GM23338 (cell line): ENCODE data around the gene CBFA2T2.

ENCODE experiments used
- CREB1 ChIP-seq: fragments of 250-450 bp; sonication (Bioruptor Pico); IDR thresholded peaks from 2 replicates; pipeline ENCODE4 v1.5.0; 2020; ENCODE audit warnings: low read depth, mild to moderate bottlenecking, moderate library complexity
- EZH2 ChIP-seq: fragments of 200-600 bp; sonication (generic); IDR thresholded peaks from one replicate; pipeline ENCODE4 v1.8.0; 2017; ENCODE audit warnings: antibody characterized with exemption, mild to moderate bottlenecking, low read depth; ENCODE audit not compliant: unreplicated experiment
- EZH2phosphoT487 ChIP-seq: fragments of 200-600 bp; sonication (generic); IDR thresholded peaks from one replicate; pipeline ENCODE4 v1.8.1; 2018; ENCODE audit warnings: antibody characterized with exemption; ENCODE audit not compliant: unreplicated experiment
- JUNB ChIP-seq: IDR thresholded peaks from one replicate; pipeline ENCODE4 v1.6.1; 2016; ENCODE audit warnings: antibody characterized with exemption; ENCODE audit not compliant: unreplicated experiment
- NANOG ChIP-seq: IDR thresholded peaks from 2 replicates; pipeline ENCODE4 v1.6.1; 2016; ENCODE audit warnings: antibody characterized with exemption, borderline replicate concordance
- POLR2AphosphoS5 ChIP-seq: IDR thresholded peaks from 2 replicates; pipeline ENCODE4 v1.6.1; 2016; ENCODE audit warnings: antibody characterized with exemption, low read depth
- STAT1 ChIP-seq: IDR thresholded peaks from one replicate; pipeline ENCODE4 v1.6.1; 2016; ENCODE audit warnings: antibody characterized with exemption; ENCODE audit not compliant: unreplicated experiment
- TF ChIP-seq, protein P1 (sequence below), 2 experiments: fragments of 200-600 bp in 1 of 2; sonication (generic) in 1 of 2; conservative IDR thresholded peaks; 2 replicates each; pipeline versions ENCODE4 v1.5.1 to v1.6.1; 2016 to 2017; ENCODE audit warnings: antibody characterized with exemption in 2 of 2, low read depth in 2 of 2, mild to moderate bottlenecking in 2 of 2, moderate library complexity in 1 of 2
- TF ChIP-seq, protein P2 (sequence below): IDR thresholded peaks from one replicate; pipeline ENCODE4 v1.6.1; 2018; ENCODE audit warnings: antibody characterized with exemption; ENCODE audit not compliant: unreplicated experiment
- TF ChIP-seq, protein P3 (sequence below): IDR thresholded peaks from 2 replicates; pipeline ENCODE4 v1.6.1; 2016; ENCODE audit warnings: antibody characterized with exemption

DNA sequence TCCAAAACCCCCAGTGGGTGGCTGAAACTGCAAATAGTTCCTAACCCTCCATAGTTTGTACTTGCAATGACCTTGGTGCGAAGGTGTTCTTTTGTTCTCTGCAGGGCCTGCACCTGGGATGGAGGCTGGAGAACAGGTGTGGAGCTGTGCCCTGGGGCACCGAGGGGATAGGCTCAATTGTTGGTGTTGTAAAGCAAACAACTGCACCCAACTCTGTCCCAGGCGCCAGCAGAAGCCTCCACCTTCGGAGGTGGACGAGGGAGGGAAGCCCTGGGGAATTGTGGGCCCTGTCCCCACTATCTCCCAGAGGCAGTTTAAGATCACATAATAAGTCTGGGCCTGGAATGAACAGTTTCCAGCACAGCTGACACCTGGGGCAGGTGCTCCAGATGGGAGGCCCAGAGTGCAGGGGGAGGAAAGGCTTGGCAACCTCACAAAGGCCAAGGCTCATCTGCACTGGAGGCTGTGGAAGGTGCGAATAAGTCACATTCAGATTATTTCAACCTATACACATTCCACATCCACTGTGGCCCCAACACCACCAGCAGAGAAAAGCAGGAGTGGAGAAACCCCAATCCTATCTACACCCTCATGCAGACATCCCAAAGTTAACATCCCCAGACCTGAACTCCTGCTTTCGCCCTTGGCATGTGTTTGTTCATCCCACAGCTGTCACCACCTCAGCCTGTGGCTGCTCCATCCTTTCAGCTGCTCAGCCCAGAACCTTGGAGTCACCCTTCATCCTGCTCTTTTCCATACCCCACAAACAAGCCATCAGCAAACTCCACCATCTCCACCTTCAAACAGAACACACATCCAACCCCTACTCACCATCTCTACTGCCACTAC, 12.3 kb upstream of the CBFA2T2 start:
- TF ChIP-seq, protein P1, sequence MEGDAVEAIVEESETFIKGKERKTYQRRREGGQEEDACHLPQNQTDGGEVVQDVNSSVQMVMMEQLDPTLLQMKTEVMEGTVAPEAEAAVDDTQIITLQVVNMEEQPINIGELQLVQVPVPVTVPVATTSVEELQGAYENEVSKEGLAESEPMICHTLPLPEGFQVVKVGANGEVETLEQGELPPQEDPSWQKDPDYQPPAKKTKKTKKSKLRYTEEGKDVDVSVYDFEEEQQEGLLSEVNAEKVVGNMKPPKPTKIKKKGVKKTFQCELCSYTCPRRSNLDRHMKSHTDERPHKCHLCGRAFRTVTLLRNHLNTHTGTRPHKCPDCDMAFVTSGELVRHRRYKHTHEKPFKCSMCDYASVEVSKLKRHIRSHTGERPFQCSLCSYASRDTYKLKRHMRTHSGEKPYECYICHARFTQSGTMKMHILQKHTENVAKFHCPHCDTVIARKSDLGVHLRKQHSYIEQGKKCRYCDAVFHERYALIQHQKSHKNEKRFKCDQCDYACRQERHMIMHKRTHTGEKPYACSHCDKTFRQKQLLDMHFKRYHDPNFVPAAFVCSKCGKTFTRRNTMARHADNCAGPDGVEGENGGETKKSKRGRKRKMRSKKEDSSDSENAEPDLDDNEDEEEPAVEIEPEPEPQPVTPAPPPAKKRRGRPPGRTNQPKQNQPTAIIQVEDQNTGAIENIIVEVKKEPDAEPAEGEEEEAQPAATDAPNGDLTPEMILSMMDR (conservative IDR thresholded peaks at IDR 0.05; ENCODE audit: low read depth in 2 of 2), result no peak
- TF ChIP-seq POLR2AphosphoS5 (no peak), CREB1 (CRISPR knock-in tag) (no peak), EZH2 (no peak), EZH2phosphoT487 (no peak), JUNB (no peak), NANOG (no peak), STAT1 (no peak)
- TF ChIP-seq, protein P2, sequence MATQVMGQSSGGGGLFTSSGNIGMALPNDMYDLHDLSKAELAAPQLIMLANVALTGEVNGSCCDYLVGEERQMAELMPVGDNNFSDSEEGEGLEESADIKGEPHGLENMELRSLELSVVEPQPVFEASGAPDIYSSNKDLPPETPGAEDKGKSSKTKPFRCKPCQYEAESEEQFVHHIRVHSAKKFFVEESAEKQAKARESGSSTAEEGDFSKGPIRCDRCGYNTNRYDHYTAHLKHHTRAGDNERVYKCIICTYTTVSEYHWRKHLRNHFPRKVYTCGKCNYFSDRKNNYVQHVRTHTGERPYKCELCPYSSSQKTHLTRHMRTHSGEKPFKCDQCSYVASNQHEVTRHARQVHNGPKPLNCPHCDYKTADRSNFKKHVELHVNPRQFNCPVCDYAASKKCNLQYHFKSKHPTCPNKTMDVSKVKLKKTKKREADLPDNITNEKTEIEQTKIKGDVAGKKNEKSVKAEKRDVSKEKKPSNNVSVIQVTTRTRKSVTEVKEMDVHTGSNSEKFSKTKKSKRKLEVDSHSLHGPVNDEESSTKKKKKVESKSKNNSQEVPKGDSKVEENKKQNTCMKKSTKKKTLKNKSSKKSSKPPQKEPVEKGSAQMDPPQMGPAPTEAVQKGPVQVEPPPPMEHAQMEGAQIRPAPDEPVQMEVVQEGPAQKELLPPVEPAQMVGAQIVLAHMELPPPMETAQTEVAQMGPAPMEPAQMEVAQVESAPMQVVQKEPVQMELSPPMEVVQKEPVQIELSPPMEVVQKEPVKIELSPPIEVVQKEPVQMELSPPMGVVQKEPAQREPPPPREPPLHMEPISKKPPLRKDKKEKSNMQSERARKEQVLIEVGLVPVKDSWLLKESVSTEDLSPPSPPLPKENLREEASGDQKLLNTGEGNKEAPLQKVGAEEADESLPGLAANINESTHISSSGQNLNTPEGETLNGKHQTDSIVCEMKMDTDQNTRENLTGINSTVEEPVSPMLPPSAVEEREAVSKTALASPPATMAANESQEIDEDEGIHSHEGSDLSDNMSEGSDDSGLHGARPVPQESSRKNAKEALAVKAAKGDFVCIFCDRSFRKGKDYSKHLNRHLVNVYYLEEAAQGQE, result no peak
- TF ChIP-seq, protein P3, sequence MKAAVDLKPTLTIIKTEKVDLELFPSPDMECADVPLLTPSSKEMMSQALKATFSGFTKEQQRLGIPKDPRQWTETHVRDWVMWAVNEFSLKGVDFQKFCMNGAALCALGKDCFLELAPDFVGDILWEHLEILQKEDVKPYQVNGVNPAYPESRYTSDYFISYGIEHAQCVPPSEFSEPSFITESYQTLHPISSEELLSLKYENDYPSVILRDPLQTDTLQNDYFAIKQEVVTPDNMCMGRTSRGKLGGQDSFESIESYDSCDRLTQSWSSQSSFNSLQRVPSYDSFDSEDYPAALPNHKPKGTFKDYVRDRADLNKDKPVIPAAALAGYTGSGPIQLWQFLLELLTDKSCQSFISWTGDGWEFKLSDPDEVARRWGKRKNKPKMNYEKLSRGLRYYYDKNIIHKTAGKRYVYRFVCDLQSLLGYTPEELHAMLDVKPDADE, result no peak
